GM04504 (cell line): Measurements from ENCODE around the gene CHMP2A.
"Not testable (repeated sequence)": the region's sequence is repeated elsewhere in the genome, so short reads cannot be mapped to it uniquely, and the experiment has no call there.

Source experiments
- DNase-seq: peaks from one replicate; pipeline ENCODE4 v3.0.0-alpha.2; 2012; ENCODE audit warnings: low read depth

Gene CHMP2A

DNA sequence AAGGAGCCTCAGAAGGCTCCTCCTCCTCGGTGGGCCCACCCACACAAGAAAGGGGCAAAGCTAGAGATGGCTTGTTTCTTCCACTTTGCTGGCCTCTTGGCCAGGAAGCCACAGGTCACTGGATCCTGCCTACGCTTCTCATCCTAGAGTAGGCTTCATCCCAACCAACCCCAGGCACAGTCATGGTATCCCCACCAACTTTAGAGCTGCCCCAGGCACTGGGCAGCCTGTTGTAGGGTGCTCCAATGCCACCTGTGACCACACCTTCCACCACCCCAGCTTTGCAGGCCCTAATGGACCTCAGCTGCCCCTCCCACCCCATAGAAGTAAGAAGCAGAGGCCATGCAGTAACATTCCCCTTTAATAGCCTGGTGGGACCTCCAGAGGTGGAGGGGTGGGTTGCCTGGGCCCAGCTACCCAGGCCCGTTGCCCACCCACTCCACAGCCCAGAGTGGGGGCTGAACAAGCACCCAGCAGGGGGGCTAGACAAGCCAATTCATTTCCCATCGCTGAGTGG is 522 bp upstream of the CHMP2A start:
- DNase-seq: no peak

GRCh38 chr19:58553799-58554493 is 959 bp downstream of the CHMP2A start:
- no peak for DNase-seq

- DNase-seq: no peak
Measured at GRCh38 chr19:58552655-58553054, 2.2 kb downstream of the CHMP2A start.

- DNase-seq: no peak
Measured at GRCh38 chr19:58551577-58552471, 3.1 kb downstream of the CHMP2A start.

GRCh38 chr19:58551123-58551497 is 3.8 kb downstream of the CHMP2A start:
- no peak for DNase-seq

DNA sequence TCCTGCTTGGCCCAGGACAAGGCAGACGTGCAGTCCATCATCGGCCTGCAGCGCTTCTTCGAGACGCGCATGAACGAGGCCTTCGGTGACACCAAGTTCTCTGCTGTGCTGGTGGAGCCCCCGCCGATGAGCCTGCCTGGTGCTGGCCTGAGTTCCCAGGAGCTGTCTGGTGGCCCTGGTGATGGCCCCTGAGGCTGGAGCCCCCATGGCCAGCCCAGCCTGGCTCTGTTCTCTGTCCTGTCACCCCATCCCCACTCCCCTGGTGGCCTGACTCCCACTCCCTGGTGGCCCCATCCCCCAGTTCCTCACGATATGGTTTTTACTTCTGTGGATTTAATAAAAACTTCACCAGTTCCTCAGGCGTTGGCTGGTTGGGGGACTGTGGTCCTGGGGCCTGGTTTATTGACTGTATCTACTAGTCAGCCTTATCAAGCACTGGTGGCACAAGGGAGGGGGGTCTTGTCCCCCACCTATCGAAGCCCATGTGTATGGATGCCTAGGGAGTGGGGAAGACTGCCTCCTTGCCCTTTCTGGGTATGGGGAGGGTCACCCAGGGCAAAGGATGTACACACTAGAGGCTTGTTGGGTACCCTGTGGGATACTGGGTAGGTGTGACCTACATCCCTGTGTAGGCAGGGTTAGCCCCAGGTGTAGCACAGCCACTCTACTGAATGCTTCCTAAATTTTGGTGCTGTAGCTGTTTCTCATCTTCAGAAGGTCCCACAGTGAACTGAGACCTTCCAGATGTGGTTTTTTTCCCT is 4.4 kb downstream of the CHMP2A start:
- no peak for DNase-seq

GRCh38 chr19:58549664-58550361 is 5.1 kb downstream of the CHMP2A start:
- no peak for DNase-seq

- DNase-seq: no peak
Measured at GRCh38 chr19:58548859-58549663, 5.8 kb downstream of the CHMP2A start.

DNA sequence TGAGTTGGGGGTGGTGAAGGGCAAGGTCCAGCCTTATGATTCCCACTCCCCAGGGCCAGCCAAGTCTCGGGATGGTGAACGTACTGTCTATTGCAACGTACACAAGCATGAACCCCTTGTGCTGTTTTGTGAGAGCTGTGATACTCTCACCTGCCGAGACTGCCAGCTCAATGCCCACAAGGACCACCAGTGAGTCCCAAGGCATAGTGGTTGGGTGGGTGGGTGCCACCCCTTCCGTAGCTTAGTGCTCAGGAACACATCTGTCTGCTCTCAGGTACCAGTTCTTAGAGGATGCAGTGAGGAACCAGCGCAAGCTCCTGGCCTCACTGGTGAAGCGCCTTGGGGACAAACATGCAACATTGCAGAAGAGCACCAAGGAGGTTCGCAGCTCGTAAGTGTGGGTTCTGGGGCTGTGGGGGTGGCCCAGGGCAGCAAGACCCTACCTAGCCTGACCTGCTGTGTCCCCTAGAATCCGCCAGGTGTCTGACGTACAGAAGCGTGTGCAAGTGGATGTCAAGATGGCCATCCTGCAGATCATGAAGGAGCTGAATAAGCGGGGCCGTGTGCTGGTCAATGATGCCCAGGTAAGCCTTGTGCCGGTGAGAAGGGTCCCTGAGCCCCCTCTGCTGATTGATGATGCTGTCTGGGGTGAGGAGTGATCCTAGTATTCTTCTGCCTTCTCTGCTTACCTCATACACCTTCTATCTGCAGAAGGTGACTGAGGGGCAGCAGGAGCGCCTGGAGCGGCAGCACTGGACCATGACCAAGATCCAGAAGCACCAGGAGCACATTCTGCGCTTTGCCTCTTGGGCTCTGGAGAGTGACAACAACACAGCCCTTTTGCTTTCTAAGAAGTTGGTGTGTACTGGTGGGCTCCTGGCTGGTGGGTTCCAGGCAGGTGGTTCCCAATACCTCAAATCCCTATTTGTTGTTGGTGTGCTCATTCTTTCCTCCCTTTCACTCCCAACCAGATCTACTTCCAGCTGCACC is 7.3 kb downstream of the CHMP2A start:
- DNase-seq: no peak

DNA sequence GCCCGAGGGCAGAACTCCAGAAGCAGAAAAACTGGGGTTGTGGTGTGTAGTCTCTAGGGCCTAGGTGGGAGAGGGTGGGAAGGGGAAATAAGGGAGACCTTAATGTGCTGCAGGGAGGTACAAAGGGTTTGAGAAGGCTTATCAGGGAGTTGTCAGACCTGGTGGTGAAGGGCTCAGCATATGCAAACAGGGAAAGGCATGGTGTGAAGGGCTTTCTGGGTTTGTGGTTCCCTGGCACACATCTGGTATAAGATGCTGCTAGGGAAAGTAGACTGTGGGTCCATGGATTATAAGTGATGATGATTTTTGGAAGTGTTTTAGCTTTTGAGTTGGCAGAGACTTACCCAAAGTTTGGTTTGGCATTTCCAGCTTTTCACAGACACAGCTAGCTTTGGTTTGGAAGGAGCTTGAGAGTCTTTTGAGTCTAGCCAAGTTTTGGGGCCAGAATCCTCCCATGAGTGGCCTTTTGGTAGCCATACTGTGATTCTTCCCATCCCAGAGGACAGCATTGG is 8.8 kb downstream of the CHMP2A start:
- DNase-seq: no peak

DNA sequence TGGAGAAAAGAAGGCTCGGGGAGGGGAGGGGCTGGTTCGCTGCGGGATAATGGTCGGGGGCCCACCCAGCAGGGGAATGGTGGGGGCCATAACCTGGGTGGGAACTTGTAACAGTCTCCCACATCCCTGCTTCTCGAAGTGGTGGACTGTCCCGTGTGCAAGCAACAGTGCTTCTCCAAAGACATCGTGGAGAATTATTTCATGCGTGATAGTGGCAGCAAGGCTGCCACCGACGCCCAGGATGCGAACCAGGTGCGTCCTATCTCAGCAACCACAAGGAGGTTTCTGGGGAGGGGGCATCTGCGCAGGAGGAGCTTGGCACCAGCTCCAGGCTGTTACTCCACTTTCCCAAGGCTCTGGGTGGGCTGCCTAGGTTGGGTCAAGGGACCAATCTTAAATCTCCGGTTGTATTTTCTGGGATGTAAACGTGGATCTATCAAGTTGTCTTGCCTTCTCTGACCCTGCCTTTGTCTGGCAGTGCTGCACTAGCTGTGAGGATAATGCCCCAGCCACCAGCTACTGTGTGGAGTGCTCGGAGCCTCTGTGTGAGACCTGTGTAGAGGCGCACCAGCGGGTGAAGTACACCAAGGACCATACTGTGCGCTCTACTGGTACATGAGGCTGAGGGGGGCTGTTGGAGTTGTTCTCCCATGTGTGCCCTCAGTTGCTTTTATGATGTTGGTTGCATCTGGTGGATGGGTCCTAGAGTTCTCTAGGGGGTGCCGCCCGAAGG is 9.5 kb downstream of the CHMP2A start:
- DNase-seq: no peak

DNA sequence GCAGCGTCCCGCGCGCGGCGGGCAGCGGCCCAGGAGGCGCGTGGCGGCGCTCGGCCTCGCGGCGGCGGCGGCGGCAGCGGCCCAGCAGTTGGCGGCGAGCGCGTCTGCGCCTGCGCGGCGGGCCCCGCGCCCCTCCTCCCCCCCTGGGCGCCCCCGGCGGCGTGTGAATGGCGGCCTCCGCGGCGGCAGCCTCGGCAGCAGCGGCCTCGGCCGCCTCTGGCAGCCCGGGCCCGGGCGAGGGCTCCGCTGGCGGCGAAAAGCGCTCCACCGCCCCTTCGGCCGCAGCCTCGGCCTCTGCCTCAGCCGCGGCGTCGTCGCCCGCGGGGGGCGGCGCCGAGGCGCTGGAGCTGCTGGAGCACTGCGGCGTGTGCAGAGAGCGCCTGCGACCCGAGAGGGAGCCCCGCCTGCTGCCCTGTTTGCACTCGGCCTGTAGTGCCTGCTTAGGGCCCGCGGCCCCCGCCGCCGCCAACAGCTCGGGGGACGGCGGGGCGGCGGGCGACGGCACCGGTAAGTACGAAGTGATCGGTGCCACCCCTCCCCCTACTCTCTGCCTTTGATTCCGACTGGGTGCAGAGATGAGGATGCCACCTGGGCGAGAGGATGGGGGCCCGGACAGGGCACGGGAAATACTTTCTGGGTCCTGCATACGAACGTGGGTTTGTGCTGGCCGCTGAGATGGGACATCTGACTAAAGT is 10.2 kb downstream of the CHMP2A start:
- no peak for DNase-seq

- DNase-seq: peak; percentile 98
Measured at GRCh38 chr19:58543826-58544590, 10.9 kb downstream of the CHMP2A start, which contains the start of gene TRIM28. TSS of gene TRIM28 (plus strand) at chr19:58544064. CDS start at chr19:58544758, 694 bp downstream.

DNA sequence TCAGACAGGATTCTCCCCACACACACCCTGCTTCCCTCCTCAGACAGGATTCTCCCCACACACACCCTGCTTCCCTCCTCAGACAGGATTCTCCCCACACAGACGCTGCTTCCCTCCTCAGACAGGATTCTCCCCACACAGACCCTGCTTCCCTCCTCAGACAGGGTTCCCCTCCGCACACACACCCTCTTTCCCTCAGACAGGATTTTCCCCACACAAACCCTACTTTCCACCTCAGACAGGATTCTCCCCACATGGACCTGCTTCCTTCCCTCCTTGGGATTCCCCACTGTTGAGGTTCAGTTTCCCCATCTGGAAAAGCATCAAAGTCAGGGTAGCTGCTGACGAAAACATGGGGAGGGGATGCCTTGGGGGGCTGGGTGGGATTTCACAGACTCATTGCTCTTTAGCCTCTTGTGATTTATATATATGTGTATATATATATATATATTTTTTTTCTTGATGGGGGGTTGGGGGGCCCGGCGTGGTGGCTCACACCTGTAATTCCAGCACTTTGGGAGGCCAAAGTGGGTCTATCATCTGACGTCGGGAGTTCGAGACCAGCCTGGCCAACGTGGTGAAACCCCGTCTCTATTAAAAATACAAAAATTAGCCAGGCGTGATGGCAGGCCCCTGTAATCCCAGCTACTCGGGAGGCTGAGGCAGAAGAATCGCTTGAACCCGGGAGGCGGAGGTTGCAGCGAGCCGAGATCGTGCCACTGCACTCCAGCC is 12.1 kb downstream of the CHMP2A start:
- DNase-seq: not testable (repeated sequence)

GRCh38 chr19:58539169-58539559 is 15.7 kb downstream of the CHMP2A start:
- DNase-seq: not testable (repeated sequence)
